Muscle of leg (tissue), 11 donors: ENCODE results near the gene SFPQ. TPM values are rescaled to one million over a fixed set of nuclear protein-coding genes. Genes with fewer than 3 reads are reported as not detected.

Experiments
- DNase-seq: peaks from one replicate; pipeline ENCODE4 v3.0.0; 2013
- H3K27ac ChIP-seq: one replicate; pipeline ENCODE4 v1.5.1; 2013; ENCODE audit warnings: mild to moderate bottlenecking, low read length, control low read depth
- H3K27me3 ChIP-seq: one replicate; pipeline ENCODE4 v1.6.1; 2013; ENCODE audit warnings: low read length; ENCODE audit not compliant: control insufficient read depth, insufficient read depth
- H3K36me3 ChIP-seq: one replicate; pipeline ENCODE4 v1.6.1; 2013; ENCODE audit warnings: low read length; ENCODE audit not compliant: control insufficient read depth, insufficient read depth
- H3K4me1 ChIP-seq: one replicate; pipeline ENCODE4 v1.6.1; 2013; ENCODE audit warnings: low read length; ENCODE audit not compliant: control insufficient read depth, insufficient read depth
- H3K4me3 ChIP-seq: one replicate; pipeline ENCODE4 v1.5.1; 2013; ENCODE audit warnings: low read length, control low read depth
- H3K9me3 ChIP-seq: replicated peaks from 2 replicates; pipeline ENCODE4 v1.6.1; 2013; ENCODE audit warnings: low read depth, low read length; ENCODE audit not compliant: control insufficient read depth
- WGBS: methylation state at CpG from one replicate; pipeline ENCODE4 v1.1.5; 2013; ENCODE audit warnings: missing lambda C conversion rate; ENCODE audit not compliant: insufficient coverage; 5-methylcytosine and 5-hydroxymethylcytosine counted together
- polyA plus RNA-seq, 8 donors: library from polyadenylated mRNA; unstranded; fragments of 120-200 nt; gene quantifications; one replicate each; pipeline versions ENCODE4 v1.2.1 to v1.2.3, GENCODE V29; 2013; ENCODE audit warnings: inconsistent platforms in 1 of 8, low replicate concordance in 1 of 8; ENCODE audit not compliant: insufficient read length in 8 of 8, insufficient read depth in 1 of 8
- total RNA-seq: library from RNA; stranded (reverse); fragments of 120-200 nt; gene quantifications from one replicate; pipeline ENCODE4 v1.2.4, GENCODE V29; 2013

Gene SFPQ
- total and polyA plus RNA-seq, 9 donors, result 201 to 424 (median 301) TPM

DNA sequence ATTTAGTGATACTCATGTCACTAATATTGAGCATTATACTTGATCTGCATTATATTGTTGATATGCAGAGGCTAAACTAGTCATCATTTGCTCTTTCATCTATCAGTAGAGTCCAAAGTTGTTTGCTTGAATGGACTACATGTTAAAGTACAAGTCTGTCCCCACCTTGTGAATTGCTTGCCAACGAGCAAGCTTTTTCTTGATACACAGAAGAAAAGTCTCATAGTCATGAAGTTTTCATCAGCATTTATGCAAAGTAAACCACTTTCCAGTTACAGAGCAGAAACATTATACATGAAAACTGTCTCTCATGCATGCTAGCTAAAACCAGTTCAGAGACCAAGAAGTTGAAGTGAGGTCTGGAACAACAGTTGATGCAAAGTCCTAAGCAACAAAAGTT lies 13.0 kb downstream of the SFPQ start:
- no peaks in the 10 kb centered on the region for H3K4me1 ChIP-seq
- no CpG with 5 or more reads among the region's 1 CpG for WGBS
- no peaks in the 10 kb centered on the region for H3K27me3 ChIP-seq
- no peak overlapping the region for H3K27ac ChIP-seq
- no peak for DNase-seq
- H3K36me3 ChIP-seq, result peaks cover 61% of the 10 kb centered on the region
- no peaks in the 10 kb centered on the region for H3K9me3 ChIP-seq
- no peak overlapping the region for H3K4me3 ChIP-seq

DNA sequence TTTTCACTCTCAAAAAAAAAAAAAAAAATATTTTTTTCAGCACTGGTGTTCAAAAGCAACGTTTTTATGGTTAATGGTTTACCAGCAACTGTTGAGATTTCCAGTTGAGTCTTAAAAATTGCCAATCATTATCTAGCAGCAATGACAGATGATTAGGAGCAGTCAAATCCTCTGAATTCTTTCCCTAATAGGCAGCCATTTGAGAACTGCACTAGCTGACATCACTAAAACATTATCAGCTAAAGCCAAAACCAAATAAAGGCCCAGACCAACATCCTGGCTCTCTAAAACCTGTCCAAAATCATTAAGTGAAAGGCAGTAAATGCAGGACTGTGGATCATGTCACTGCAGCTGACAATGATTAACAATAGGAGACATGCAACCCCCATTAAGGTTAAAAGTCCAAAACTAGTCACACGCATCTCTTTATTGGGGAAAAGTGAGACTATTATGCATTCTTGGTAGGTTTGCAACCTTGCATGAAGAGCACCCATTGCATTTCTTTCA lies 14.0 kb downstream of the SFPQ start:
- no CpG with 5 or more reads among the region's 2 CpGs for WGBS
- Histone ChIP-seq H3K9me3 (no peaks in the 10 kb centered on the region), H3K4me1 (no peaks in the 10 kb centered on the region)

DNA sequence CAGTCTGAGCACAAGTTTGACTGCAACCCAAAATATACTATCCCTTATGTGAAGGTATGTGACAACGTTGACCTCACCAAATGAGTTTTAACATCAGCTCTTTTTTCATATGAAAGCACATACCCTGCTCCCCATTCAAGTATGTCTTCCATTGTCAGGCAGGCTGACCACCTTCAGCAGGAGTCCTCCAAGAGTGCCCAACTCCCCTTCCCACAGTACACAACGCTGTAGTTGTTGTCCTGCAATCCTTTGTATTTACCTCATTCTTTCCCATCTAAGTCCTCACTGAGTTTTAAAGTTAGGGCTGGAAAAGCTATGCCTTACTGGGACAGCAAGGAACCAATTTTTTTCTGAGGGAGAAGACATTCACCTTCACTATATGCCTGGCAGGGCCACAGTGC lies 14.7 kb downstream of the SFPQ start:
- WGBS, result no CpG with 5 or more reads among the region's 2 CpGs
- Histone ChIP-seq H3K4me3 (no peak overlapping the region), H3K27ac (no peak overlapping the region), H3K4me1 (no peaks in the 10 kb centered on the region), H3K27me3 (no peaks in the 10 kb centered on the region), H3K9me3 (no peaks in the 10 kb centered on the region), H3K36me3 (peaks cover 54% of the 10 kb centered on the region)
- DNase-seq, result no peak

More for the DNA sequence above, 14.0 kb downstream of the SFPQ start:
- H3K36me3 ChIP-seq, result peaks cover 58% of the 10 kb centered on the region
- H3K27me3 ChIP-seq, result no peaks in the 10 kb centered on the region
- H3K27ac ChIP-seq, result no peak overlapping the region
- H3K4me3 ChIP-seq, result no peak overlapping the region
- no peak for DNase-seq

DNA sequence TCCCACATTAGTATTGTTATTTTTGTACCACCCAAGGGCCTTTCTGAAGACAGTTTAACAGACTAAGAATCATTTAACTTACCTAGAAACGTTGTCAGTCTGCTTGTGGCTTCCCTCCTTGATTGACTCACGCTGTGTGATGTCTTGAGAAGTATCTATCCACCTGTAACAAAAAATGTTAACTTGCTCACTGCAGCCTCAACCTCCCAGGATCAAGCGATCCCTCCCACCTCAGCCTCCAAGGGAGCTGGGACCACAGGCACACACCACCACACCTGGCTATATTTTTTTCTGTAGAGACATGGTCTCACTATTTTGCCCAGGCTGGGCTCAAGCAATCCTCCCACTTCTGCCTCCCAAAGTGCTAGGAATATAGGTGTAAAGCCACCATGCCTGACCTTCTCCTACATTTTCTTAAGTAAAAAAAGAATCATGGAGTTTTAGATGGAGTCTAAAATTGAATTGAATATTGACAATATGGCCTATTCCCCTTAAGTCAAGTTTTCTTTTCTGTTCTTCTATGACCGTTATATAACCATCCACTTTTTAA lies 15.6 kb downstream of the SFPQ start:
- no peak overlapping the region for H3K4me3 ChIP-seq
- no peaks in the 10 kb centered on the region for H3K4me1 ChIP-seq
- WGBS, result 100% methylated on average over 2 of the region's 4 CpGs
- no peak overlapping the region for H3K27ac ChIP-seq
- H3K36me3 ChIP-seq, result peaks cover 54% of the 10 kb centered on the region
- H3K9me3 ChIP-seq, result no peaks in the 10 kb centered on the region
- DNase-seq, result no peak
- H3K27me3 ChIP-seq, result no peaks in the 10 kb centered on the region

DNA sequence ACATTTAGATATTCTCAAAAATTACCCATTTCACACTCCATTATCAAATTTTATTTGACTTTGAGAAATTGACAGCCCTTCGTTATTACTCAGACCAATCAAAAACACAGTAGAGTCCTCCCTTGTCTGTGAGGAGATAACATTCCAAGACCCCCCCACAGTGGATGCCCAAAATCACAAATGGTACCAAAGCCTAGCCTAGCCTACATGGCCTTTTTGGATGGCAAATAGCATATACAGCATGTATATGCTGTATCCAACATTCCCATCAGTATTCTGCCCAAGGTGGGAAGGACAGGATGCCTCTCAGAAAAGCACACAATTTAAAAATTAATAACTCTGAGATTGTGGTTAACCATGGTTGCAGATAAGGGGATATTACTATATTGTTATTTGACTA lies 17.3 kb downstream of the SFPQ start:
- no CpG with 5 or more reads among the region's 1 CpG for WGBS
- H3K36me3 ChIP-seq, result peaks cover 41% of the 10 kb centered on the region
- no peak overlapping the region for H3K4me3 ChIP-seq
- no peak for DNase-seq
- H3K9me3 ChIP-seq, result no peaks in the 10 kb centered on the region
- H3K27ac ChIP-seq, result no peak overlapping the region
- H3K27me3 ChIP-seq, result no peaks in the 10 kb centered on the region
- no peaks in the 10 kb centered on the region for H3K4me1 ChIP-seq

DNA sequence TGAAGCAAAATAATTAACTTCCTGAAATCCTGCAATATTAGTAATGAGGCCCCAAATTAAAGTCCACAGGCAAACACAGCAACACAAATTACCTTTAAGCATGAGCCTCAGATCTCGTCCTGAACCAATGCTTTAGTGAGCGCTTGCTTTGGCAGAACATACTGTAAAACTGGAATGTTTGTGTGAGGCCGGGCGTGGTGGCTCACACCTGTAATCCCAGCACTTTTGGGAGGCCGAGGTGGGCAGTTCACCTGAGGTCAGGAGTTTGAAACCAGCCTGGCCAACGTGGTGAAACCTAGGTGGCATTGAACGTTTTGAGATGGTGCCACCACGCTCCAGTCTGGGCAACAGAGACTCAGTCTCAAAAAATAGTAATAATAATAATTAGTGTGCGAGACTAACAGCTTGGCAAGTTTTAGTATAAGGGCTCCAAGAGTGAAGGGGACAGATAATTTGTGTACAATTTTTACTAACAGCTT lies 17.8 kb downstream of the SFPQ start:
- no peaks in the 10 kb centered on the region for H3K9me3 ChIP-seq
- WGBS, result 96% methylated on average over 3 of the region's 9 CpGs
- H3K4me1 ChIP-seq, result no peaks in the 10 kb centered on the region
- H3K27me3 ChIP-seq, result no peaks in the 10 kb centered on the region
- peaks cover 38% of the 10 kb centered on the region for H3K36me3 ChIP-seq
- no peak overlapping the region for H3K4me3 ChIP-seq
- no peak for DNase-seq
- no peak overlapping the region for H3K27ac ChIP-seq

DNA sequence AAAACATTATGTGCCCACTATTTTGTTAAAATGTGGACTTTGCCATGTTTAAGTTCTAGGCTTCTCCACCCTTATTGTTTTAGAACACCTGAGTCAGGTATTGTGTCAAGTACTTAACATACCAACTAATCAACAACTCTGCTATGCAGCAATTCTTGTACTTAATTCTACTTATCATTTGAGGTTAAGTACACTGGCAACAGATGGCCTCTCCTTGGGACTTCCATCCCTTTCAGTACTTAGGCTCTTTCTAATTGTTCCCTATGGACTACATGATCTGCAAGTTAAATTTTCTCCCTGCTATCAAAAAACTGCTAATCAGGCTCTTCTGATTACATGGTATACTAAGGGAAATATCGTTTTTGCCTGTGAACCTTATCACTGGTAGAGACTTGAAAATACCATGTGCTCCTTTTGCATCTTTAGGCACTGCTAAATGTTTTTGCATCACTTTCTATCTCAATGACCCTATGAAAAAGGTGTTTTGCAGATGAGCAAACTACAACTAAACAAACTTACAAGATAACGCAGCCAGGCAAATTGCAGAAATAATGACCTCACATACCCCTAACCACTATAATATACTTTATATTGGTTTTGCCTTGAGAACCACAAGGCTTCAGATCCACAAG lies 18.9 kb downstream of the SFPQ start:
- WGBS, result no CpG with 5 or more reads among the region's 2 CpGs
- H3K9me3 ChIP-seq, result no peaks in the 10 kb centered on the region
- no peak overlapping the region for H3K4me3 ChIP-seq
- peaks cover 33% of the 10 kb centered on the region for H3K36me3 ChIP-seq
- H3K4me1 ChIP-seq, result no peaks in the 10 kb centered on the region
- no peak overlapping the region for H3K27ac ChIP-seq
- no peak for DNase-seq
- no peaks in the 10 kb centered on the region for H3K27me3 ChIP-seq

DNA sequence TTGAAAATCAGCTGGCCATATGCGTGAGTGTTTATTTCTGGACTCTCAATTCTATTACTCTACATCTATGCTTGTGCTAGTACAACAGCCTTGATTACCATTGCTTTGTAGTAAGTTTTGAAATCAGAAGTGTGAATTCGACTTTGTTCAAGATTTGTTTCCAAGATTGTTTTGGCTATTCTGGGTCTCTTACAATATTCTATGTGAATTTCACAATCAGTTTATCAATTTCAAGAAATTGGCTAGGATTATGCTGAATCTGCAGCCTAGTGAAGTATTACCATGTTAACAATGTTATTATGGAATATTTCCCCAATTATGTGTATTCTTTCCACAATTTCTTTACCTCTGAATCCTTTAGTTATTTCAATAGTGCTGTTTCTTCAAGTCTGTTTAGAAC lies 19.5 kb downstream of the SFPQ start:
- no peaks in the 10 kb centered on the region for H3K4me1 ChIP-seq
- H3K27me3 ChIP-seq, result no peaks in the 10 kb centered on the region
- no CpG with 5 or more reads among the region's 2 CpGs for WGBS
- H3K27ac ChIP-seq, result no peak overlapping the region
- peaks cover 27% of the 10 kb centered on the region for H3K36me3 ChIP-seq
- no peak for DNase-seq
- no peak overlapping the region for H3K4me3 ChIP-seq
- no peaks in the 10 kb centered on the region for H3K9me3 ChIP-seq

DNA sequence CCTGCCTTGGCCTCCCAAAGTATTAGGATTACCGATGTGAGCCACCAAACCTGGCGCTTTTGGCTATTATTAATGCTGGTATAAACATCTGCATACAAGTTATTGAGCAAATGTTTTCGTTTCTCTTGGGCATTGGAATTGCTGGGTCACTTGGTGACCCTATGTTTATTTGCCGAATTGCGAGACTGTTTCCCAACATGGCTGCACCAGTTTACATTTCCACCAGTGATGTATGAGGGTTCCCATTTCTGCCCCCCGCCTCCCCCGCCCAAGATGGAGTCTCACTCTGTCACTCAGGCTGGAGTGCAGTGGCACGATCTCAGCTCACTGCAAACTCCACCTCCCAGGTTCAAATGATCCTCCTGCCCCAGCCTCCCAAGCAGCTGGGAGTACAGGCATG lies 20.9 kb downstream of the SFPQ start:
- WGBS, result 94% methylated on average over 3 of the region's 8 CpGs
- H3K27me3 ChIP-seq, result no peaks in the 10 kb centered on the region
- H3K4me3 ChIP-seq, result no peak overlapping the region
- no peaks in the 10 kb centered on the region for H3K9me3 ChIP-seq
- no peaks in the 10 kb centered on the region for H3K4me1 ChIP-seq
- DNase-seq, result no peak
- H3K27ac ChIP-seq, result no peak overlapping the region
- H3K36me3 ChIP-seq, result peaks cover 18% of the 10 kb centered on the region

DNA sequence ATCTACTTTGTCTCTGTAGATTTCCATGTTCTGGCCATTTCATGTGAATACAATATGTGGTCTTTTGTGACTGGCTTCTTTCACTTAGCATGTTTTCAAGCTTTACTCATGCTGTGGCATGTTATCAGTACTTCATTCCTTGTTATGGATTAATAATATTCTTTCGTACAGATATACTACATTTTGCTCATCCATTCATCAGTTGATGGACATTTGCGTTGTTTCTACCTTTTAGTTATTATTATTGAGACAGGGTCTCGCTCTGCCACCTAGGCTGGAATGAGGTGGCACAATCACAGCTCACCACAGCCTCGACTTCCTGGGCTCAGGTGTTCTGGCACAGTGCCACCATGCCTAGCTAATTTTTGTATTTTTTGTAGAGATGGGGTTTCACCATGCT lies 21.4 kb downstream of the SFPQ start:
- peaks cover 14% of the 10 kb centered on the region for H3K36me3 ChIP-seq
- no peaks in the 10 kb centered on the region for H3K27me3 ChIP-seq
- DNase-seq, result no peak
- H3K4me3 ChIP-seq, result no peak overlapping the region
- H3K4me1 ChIP-seq, result no peaks in the 10 kb centered on the region
- WGBS, result 40% methylated on average over 1 of the region's 4 CpGs
- H3K9me3 ChIP-seq, result no peaks in the 10 kb centered on the region
- no peak overlapping the region for H3K27ac ChIP-seq
